Dedifferentiated amniotic fluid mesenchymal stem cell (primary cell): ENCODE results near the gene LBHD2.
"Not testable (repeated sequence)": the region's sequence is repeated elsewhere in the genome, so short reads cannot be mapped to it uniquely, and the experiment has no call there.

Experiments
- DNase-seq: peaks from one replicate; pipeline ENCODE4 v3.0.0-alpha.2; 2016; ENCODE audit errors: extremely low spot score

LBHD2 gene

DNA sequence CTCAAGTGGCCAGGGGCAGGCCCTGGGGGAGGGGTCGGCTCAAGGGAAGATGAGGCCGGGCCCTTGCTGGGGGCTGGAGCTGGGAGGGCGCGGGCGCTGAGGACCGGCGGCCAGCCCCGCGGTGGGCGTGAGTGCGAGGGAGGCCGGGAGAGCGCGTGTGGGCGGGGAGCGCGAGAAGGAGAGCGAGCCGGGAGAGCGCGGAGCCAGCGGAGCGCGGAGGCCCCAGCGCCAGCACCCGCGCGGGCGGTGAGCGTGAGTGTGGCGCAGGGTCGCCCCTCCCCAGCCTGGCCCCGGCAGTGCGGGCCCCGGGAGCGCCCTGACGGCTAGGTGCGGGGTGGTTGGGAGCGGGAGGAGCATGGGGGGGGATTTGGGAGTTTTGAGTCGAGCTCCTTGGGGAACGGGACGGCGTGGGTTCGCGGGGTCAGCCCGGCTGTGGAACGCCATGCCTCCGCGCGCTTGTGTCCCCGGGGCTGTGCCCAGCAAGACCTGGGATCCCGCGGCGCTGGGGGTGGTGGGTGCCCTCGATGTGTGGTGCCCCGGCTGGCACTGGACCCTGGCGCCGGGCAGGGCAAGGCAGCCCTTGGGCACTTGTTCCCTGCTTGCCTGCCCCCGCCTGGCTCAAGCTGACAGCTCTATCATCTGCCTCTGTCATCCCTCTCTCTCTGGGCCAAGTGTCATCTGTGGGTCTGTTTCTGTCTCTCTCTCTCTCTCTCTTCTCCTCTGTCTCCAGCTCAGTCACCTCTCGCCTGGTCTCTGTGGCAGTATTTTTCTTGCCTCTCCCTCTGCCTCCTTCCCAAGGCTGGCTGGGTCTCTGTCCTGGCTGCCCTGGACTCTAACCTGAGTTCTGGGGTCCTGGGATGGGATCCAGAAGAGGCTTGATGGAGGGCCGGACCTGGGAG, at the start of gene LBHD2:
Gene LBHD2 (plus strand): TSS at position 190 of the 899 bp plus-strand sequence. CDS start 1,803 bp downstream, outside the sequence.
- no peak for DNase-seq

- no peak for DNase-seq
Observed at GRCh38 chr14:103041464-103041863, 42.5 kb upstream of the LBHD2 start.

DNA sequence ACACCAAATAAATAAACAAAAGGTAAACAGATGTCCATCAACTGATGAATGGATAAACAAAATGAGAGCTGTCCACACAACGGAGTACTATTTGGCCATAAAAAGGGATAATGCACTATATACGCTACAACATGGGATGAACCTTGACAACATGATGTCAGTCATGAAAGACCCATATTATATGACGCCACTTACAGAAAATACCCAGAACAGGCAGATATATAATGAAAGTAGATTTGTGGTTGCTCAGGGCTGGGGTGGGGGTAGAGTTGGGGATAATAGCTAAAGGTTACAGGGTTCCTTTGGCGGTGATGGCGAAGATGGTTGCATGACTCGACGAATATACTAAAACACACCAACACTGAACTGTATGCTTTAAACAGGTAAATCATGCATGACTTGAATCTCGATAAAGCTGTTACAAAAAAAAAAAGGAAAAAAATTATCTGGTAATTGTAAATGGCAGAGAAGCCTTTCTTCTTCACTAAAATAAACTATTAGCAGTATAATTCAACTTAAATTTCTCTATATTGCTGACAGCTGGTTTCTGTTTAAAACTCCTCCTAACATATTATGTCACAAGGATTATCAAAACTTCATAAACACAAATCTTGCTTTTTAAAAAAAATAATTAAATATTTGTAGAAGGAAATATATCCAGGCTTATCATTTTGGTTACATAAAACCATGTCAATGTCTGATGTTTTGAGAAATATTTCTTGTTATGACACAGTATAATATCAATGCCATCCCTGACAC, 40.6 kb upstream of the LBHD2 start:
- no peak for DNase-seq

DNA sequence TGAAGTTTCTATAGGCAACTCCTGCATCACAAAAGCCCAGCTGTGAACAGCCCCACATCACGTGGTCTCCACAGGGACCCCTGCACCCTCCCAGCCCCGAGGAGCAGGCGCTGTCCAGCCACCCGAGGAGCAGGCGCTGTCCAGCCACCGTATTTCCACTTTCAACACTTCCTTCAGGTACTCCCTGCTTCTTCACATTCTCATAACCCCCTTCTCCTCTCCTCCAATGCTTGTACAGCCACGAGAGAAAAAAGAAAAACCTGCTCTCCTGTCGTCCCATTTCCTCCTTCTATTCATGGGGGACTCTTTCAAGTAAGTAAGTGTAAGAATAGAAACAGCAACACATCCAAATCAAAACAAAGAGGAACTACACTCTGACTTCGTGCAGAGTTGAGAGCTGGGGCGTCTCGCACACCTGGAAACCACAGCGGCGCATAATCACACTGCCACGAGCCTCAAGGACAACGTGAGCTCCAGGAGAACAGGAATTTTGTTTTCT, 38.6 kb upstream of the LBHD2 start:
- DNase-seq: no peak

- DNase-seq: not testable (repeated sequence)
Observed at GRCh38 chr14:103047453-103047852, 36.6 kb upstream of the LBHD2 start.

GRCh38 chr14:103050935-103051334, 33.1 kb upstream of the LBHD2 start:
- DNase-seq: no peak

DNA sequence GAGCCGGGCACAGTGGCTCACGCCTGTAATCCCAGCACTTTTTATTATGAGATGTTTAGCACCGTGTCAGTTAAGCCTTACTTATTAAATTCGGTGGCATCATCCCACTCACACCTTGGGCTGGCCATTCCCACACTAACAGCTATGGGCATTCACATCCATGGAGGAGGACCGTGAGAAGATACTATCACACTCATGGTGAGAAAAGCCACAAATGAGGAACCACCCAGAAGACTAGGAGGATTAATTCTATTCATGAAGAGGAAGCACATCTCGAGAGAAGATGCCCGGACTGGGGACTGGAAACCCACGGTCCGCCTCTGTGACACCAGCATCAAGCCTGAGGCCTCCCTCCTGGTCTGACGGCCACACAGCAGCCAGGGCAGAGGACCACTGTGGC, 31.6 kb upstream of the LBHD2 start:
- DNase-seq: no peak

GRCh38 chr14:103055695-103056094, 28.3 kb upstream of the LBHD2 start:
- DNase-seq: no peak

DNA sequence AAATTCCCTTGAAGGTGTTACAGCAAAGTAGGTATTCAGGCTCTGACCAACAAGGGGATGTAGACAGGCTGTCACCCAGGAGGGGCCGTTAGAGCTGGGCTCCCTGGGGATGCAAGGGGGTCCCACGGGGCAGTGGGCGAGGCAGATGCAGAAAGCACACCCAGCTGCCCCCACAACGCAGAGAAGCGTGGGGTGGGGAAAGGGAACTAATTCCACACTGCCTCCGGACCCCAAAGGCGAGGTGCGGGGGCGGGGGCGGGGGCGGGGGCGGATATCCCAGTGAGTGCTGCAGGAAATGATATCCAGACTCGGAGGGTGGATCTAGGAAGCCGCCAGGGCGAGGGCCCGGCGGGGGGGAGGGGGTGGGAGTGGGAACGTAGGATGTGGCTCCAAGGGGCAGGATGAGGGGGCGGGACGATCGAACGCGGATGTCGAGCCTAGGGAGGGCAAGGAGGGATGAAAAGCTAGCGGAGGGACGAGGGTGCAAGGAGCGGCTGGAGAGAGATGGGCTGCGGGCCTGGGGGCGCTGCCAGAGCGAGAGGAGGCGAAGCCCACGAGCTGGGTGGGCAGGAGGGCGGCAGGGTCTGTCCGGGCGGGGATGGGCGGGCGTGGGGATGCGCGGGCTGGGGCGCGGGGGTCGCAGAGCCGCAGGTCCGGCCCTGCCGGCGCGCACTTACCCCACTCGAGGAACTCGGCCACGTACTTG, 27.5 kb upstream of the LBHD2 start:
- DNase-seq: no peak

- no peak for DNase-seq
Observed at GRCh38 chr14:103057028-103057371, 27.0 kb upstream of the LBHD2 start.

- peak; percentile 87 for DNase-seq
Observed at GRCh38 chr14:103057372-103058163, 26.4 kb upstream of the LBHD2 start, which contains the start of gene CDC42BPB. Gene CDC42BPB, minus strand, starts transcription at chr14:103057549. Its CDS starts 376 bp downstream, at chr14:103057173.

DNA sequence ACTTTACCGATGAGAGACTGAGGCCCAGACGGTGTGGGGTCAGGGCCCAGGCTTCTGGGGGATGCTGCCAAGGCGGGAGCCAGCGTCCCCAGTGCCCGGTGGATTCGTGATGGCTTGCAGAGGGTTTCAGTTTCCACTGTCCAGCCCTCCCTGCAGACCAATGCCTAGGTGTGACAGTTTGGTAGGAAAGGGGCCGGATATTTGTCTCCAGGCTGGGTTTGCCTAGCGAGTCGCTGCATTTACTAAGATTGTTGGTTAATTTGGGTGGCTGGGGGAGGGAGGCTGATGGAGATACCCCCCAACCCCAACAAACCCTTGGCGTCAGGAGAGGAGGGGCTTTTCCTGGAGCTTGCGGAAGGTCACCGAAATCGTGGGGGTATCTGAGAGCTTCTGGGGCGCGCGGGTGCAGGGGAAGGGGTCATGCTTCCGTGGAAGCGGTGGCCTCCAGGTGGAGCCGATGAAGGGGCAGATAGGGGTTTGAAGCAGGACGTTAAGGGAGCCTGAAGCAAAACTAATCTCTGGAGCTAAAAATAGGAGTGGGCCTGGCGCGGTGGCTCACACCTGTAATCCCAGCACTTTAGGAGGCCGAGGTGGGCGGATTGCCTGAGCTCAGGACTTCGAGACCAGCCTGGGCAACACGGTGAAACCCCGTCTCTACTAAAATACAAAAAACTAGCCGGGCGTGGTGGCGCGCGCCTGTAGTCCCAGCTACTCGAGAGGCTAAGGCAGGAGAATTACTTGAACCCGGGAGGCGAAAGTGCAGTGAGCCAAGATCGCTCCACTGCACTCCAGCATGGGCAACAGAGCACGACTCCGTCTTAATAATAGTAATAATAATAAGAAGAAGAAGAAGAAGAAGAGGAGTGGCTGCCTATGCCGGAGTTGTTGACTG, 25.6 kb upstream of the LBHD2 start:
- no peak for DNase-seq

GRCh38 chr14:103059556-103059955, 24.5 kb upstream of the LBHD2 start:
- no peak for DNase-seq

DNA sequence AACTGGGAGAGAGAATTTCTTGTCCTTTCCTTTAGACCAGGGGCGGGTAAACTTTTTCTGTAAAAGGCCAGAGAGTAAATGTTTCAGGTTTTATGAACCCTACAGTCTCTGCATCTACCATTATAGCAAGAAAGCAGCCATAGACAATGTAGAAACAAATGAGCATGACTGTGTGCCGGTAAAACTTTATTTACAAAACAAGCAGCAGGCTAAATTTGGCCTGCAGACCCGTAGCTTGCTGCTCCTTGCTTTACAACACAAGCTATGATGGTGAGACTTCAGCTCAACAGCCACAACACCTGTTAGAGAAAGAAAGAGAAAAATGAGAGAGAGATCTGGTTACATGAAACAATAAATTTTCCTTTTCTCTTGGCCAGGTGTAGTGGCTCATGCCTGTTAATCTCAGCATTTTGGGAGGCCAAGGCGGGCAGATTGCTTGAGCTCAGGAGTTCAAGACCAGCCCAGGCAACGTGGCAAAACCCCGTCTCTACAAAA, 22.5 kb upstream of the LBHD2 start:
- no peak for DNase-seq

DNA sequence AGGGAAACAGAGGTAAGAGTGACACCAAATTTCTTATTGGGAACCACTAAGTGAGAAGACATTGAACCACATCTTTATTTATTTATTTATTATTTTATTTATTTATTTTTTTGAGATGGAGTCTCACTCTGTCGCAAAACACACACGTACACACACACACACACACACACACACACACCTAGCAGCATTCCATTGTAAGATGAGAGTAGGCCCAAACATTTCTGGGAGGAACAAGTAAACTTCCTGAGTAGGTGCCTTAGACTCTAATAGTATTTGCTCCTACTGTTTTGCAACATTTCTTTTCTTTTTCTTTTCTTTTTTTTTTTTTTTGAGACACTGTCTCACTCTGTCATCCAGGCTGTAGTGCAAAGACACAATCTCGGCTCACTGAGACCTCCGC, 19.6 kb upstream of the LBHD2 start:
- DNase-seq: no peak

- DNase-seq: no peak
Observed at GRCh38 chr14:103064978-103065377, 19.0 kb upstream of the LBHD2 start.

DNA sequence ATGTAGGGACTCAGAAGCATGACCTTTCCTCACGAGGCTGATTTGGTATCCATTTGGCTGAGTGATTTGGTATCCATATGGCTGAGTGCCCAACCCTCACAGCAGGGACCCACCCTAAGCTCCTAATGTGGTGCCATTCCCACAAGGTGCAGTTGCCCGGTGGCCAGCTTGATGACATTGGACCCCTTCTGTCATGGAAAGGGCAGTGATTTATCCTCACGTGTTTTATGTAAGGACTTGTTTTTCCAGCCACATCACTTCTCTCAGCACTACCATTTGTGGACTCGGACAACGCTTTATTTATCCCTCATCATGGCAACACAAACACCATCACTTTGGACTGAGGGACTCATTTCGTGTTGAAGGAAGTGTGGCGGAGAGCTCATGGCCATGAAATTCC, 18.1 kb upstream of the LBHD2 start:
- DNase-seq: no peak

DNA sequence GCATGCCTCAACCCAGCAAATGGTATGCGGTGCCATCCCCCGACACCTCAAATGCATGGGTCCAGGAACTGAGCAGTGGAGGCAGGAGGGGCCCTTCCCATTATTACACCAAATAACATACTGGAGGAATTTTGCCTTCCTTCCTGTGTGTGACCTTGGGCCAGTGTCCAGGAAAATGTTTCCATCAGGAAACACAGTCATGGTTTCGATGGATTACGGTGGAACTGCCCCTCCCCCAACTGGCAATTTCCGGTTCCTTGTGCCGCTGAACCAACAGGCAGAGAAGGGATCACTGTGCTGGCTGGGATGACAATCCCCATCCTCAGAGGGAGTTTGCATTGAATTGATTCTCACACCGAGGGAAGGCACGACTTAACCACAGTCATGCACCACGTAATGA, 17.6 kb upstream of the LBHD2 start:
- DNase-seq: no peak

- peak; percentile 74 for DNase-seq
Observed at GRCh38 chr14:103067231-103067954, 16.6 kb upstream of the LBHD2 start.
